ENCODE data around the gene RFX8. TPM values are rescaled to one million over a fixed set of nuclear protein-coding genes. Genes with fewer than 3 reads are reported as not detected.

The RFX8 gene
- total and polyA plus RNA-seq, 9 of the 15 experiments (the other 6 are each of a cell fraction or from before 2014, with no cell fraction given), result not detected

GRCh38 chr2:101418460-101419095 lies 56.3 kb downstream of the RFX8 start:
- BruUV-seq (replicated peaks), result no TSS peak
- in situ Hi-C loops (cut with MboI), result loop anchor here (10.0 kb wide), 1 partner anchor 406 kb away; no protein-coding TSS in a partner anchor
- POLR2A ChIA-PET, result interaction anchor here (1.2 kb wide), 1 partner anchor 30 kb away, joined by 3 read pairs; no protein-coding TSS in a partner anchor

GRCh38 chr2:101416609-101417008 lies 58.3 kb downstream of the RFX8 start:
- intact Hi-C loops (cut with micrococcal nuclease) (loop anchor here (5.0 to 10.0 kb wide), 3 partner anchors 74 to 568 kb away; no protein-coding TSS in a partner anchor), in situ Hi-C loops (cut with MboI) (loop anchor here (10.0 kb wide), 1 partner anchor 408 kb away; no protein-coding TSS in a partner anchor)
- no peaks in the 10 kb centered on the region for H3K9me1 ChIP-seq (ENCODE audit: control insufficient read depth, insufficient read depth, low read length)
- H3K9ac ChIP-seq (ENCODE audit: insufficient read depth in 1 of 2, low read depth in 2 of 2, low read length in 2 of 2), result no peak overlapping the region
- ChIA-PET CTCF (ENCODE audit: low intra/inter-chr PET ratio) (no interaction called here), POLR2A (interaction anchor here (0.7 to 1.5 kb wide), 4 partner anchors 11 to 20 kb away, joined by 3 to 4 read pairs (median 4); no protein-coding TSS in a partner anchor)
- no TSS peak for BruUV-seq (replicated peaks)
- H3K4me2 ChIP-seq (ENCODE audit: insufficient read depth, low read length), result no peak overlapping the region
- no peaks in the 10 kb centered on the region for H3K79me2 ChIP-seq (ENCODE audit: control insufficient read depth, insufficient read depth, low read length)
- peaks cover 4 to 56% of the 10 kb centered on the region in 2 experiments; a peak in 3 of 5 replicates for H3K27me3 ChIP-seq (ENCODE audit: control insufficient read depth in 2 of 2, insufficient read depth in 2 of 2, low read length in 2 of 2)
- no peak for ATAC-seq
- 0 out of 2 replicates have a peak, but pooled peaks cover 2% of the 10 kb centered on the region for H3K9me3 ChIP-seq (replicated peaks; ENCODE audit: control insufficient read depth, insufficient read depth, low read depth, low read length)
- WGBS (ENCODE audit: insufficient coverage, low coverage, missing lambda C conversion rate), result 0% methylated on average over 5 of the region's 5 CpGs
- H2AFZ ChIP-seq (ENCODE audit: low read depth, low read length), result no peak overlapping the region
- no peaks in the 10 kb centered on the region for H4K20me1 ChIP-seq (replicated peaks; ENCODE audit: control insufficient read depth, insufficient read depth, low read length)
- FAIRE-seq, result no peak
- H3K4me3 ChIP-seq, result no peak overlapping the region
- DNase-seq (ENCODE audit: extremely low read depth in 1 of 4, low spot score in 3 of 4), result no peak
- no peaks in the 10 kb centered on the region for H3K36me3 ChIP-seq (ENCODE audit: control insufficient read depth, insufficient read depth, low read length)
- H3K27ac ChIP-seq (ENCODE audit: extremely low read depth, low read depth, low read length), result no peak overlapping the region
- no peaks in the 10 kb centered on the region for H3K4me1 ChIP-seq (replicated peaks in 1 of 2; ENCODE audit: control insufficient read depth in 2 of 2, insufficient read depth in 2 of 2, low read length in 2 of 2)
- TF ChIP-seq GTF3C2 (IDR thresholded peaks at IDR 0.05; ENCODE audit: borderline replicate concordance, extremely low read depth, insufficient read length) (no peak), MITF (IDR thresholded peaks at IDR 0.05) (no peak), U2AF2 (optimal IDR thresholded peaks at IDR 0.05; ENCODE audit: low read depth, low read length) (no peak), KDM2B (CRISPR knock-in tag; IDR thresholded peaks at IDR 0.05) (no peak), KAT7 (CRISPR knock-in tag; IDR thresholded peaks at IDR 0.05; ENCODE audit: borderline replicate concordance) (no peak)

More at GRCh38 chr2:101418460-101419095, 56.3 kb downstream of the RFX8 start:
- H3K27ac ChIP-seq (ENCODE audit: extremely low read depth, low read depth, low read length), result no peak overlapping the region
- intact Hi-C loops (cut with micrococcal nuclease), result loop anchor here (1.0 to 10.0 kb wide), 4 partner anchors 76 to 566 kb away; no protein-coding TSS in a partner anchor
- no peak overlapping the region for H3K4me2 ChIP-seq (ENCODE audit: insufficient read depth, low read length)
- no peak for FAIRE-seq
- H3K9me3 ChIP-seq (replicated peaks; ENCODE audit: control insufficient read depth, insufficient read depth, low read depth, low read length), result 0 out of 2 replicates have a peak, but pooled peaks cover 2% of the 10 kb centered on the region
- H2AFZ ChIP-seq (ENCODE audit: low read depth, low read length), result no peak overlapping the region
- H3K4me3 ChIP-seq, result no peak overlapping the region
- WGBS (ENCODE audit: insufficient coverage, low coverage, missing lambda C conversion rate), result 10% methylated on average over 12 of the region's 12 CpGs
- H3K27me3 ChIP-seq (ENCODE audit: control insufficient read depth in 2 of 2, insufficient read depth in 2 of 2, low read length in 2 of 2), result peaks cover 4 to 45% of the 10 kb centered on the region in 2 experiments; a peak in 3 of 5 replicates
- DNase-seq (ENCODE audit: extremely low read depth in 1 of 4, low spot score in 3 of 4), result no peak
- no peak for TF ChIP-seq ZNF232 (CRISPR knock-in tag; IDR thresholded peaks at IDR 0.05)
- no peaks in the 10 kb centered on the region for H3K9me1 ChIP-seq (ENCODE audit: control insufficient read depth, insufficient read depth, low read length)
- no peaks in the 10 kb centered on the region for H3K4me1 ChIP-seq (replicated peaks in 1 of 2; ENCODE audit: control insufficient read depth in 2 of 2, insufficient read depth in 2 of 2, low read length in 2 of 2)
- no peaks in the 10 kb centered on the region for H4K20me1 ChIP-seq (replicated peaks; ENCODE audit: control insufficient read depth, insufficient read depth, low read length)
- H3K9ac ChIP-seq (ENCODE audit: insufficient read depth in 1 of 2, low read depth in 2 of 2, low read length in 2 of 2), result no peak overlapping the region
- CTCF ChIA-PET (ENCODE audit: low intra/inter-chr PET ratio), result interaction anchor here (0.9 to 2.1 kb wide), 2 partner anchors 413 to 455 kb away, joined by 4 to 9 read pairs; no protein-coding TSS in a partner anchor
- no peaks in the 10 kb centered on the region for H3K79me2 ChIP-seq (ENCODE audit: control insufficient read depth, insufficient read depth, low read length)
- peak; percentile 38; the same call in 2 of the 3 replicates for ATAC-seq
- H3K36me3 ChIP-seq (ENCODE audit: control insufficient read depth, insufficient read depth, low read length), result no peaks in the 10 kb centered on the region

Data from K562 (cell line).